ENCODE measurements around the gene PAM16. TPM values are rescaled to one million over a fixed set of nuclear protein-coding genes. Genes with fewer than 3 reads are reported as not detected.

The PAM16 gene
- total and polyA plus RNA-seq, 2 of the 8 experiments (the other 6 are each of a cell fraction or from before 2014, with no cell fraction given), result 78.3 to 198 TPM

DNA sequence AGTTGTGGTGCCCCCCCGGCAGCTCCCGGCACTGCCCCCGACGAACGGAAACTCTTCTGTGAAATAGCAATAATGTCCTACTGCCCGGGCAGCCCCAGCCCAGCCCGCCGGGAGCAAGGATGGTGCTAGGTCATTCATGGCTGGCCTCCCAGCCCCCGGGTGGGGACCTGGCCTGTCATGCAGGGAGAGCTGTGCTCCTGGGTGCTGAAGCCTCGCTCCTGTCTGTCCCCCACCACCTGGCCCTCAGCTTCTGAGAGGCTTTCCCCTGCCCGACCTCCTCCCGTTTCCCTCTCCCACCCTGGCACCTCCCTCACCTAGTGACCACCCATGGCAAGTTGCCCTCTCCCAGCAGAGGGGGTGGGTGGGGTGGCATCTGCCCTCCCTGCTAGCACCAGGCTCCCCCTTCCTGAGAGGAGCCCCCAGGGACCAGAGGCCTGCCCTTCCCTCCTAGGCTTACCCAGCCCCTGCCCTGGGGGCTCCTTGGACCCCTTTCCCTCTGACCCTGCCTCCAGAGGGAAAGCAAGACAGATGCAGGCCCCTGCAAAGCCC lies 13.5 kb downstream of the PAM16 start:
- Histone ChIP-seq H3K14ac (ENCODE audit: insufficient read length) (no peak overlapping the region), H4K8ac (ENCODE audit: extremely low read depth, insufficient read depth, low read length) (no peak overlapping the region; the same call in 1 of the 2 replicates), H4K20me1 (replicated peaks in 1 of 2; ENCODE audit: control insufficient read depth in 1 of 2, insufficient read depth in 2 of 2, low read length in 2 of 2) (peaks cover 21 to 25% of the 10 kb centered on the region in 2 experiments), H3K23ac (ENCODE audit: insufficient read length) (no peak overlapping the region), H3K79me1 (ENCODE audit: low read depth, low read length) (peaks cover under 1% of the 10 kb centered on the region), H3K36me3 (ENCODE audit: control insufficient read depth in 2 of 4, insufficient read depth in 4 of 4, low read length in 3 of 4) (peaks cover 0 to 15% (median 9%) of the 10 kb centered on the region in 4 experiments; a peak in 4 of 8 replicates), H3K9ac (replicated peaks in 1 of 4; ENCODE audit: extremely low read depth in 1 of 4, low read depth in 3 of 4, low read length in 3 of 4) (no peak overlapping the region), H3K79me2 (ENCODE audit: control insufficient read depth in 1 of 2, insufficient read depth in 2 of 2, low read length in 2 of 2) (no peaks in the 10 kb centered on the region; a peak in 1 of 4 replicates), H2BK20ac (ENCODE audit: low read length) (no peak overlapping the region), H2BK120ac (replicated peaks; ENCODE audit: low read depth, low read length) (no peak overlapping the region), H3K27me3 (replicated peaks in 1 of 4; ENCODE audit: control insufficient read depth in 3 of 4, extremely low read depth in 1 of 4, insufficient read depth in 3 of 4, low read length in 3 of 4) (no peaks in the 10 kb centered on the region), H3K4ac (replicated peaks; ENCODE audit: insufficient read length, low read depth, low read length) (no peak overlapping the region), H3K27ac (ENCODE audit: low read depth, low read length) (no peak overlapping the region), H3K9me3 (ENCODE audit: insufficient read depth in 2 of 2, low read depth in 1 of 2, low read length in 1 of 2) (no peaks in the 10 kb centered on the region), H3K4me1 (replicated peaks in 1 of 4; ENCODE audit: control insufficient read depth in 3 of 4, insufficient read depth in 4 of 4, low read length in 3 of 4) (no peaks in the 10 kb centered on the region; a peak in 3 of 7 replicates), H2BK5ac (ENCODE audit: low read depth, low read length) (no peak overlapping the region), H3K18ac (ENCODE audit: extremely low read depth, low read length) (no peak overlapping the region), H4K91ac (replicated peaks; ENCODE audit: insufficient read length, low read length) (no peak overlapping the region), H3K4me3 (ENCODE audit: extremely low read depth in 1 of 4, insufficient read depth in 2 of 4, low read depth in 3 of 4, low read length in 4 of 4) (no peak overlapping the region), H2BK12ac (ENCODE audit: low read depth, low read length) (no peak overlapping the region), H3K23me2 (ENCODE audit: low read depth, low read length) (no peaks in the 10 kb centered on the region), H2AFZ (ENCODE audit: low read length) (no peak overlapping the region), H4K5ac (ENCODE audit: insufficient read length, low read depth, low read length) (no peak overlapping the region), H2AK5ac (ENCODE audit: low read depth, low read length) (no peak overlapping the region), H3K4me2 (ENCODE audit: insufficient read depth in 1 of 2, low read depth in 2 of 2, low read length in 2 of 2) (no peak overlapping the region), H2BK15ac (ENCODE audit: low read length) (no peak overlapping the region), H3K56ac (replicated peaks; ENCODE audit: insufficient read length, low read depth, low read length) (no peak overlapping the region)
- ChIA-PET CTCF (ENCODE audit: partially characterized antibody) (interaction anchor here (1.6 to 17.1 kb wide), 10 partner anchors 10 to 84 kb away, joined by 4 to 211 read pairs (median 8); no protein-coding TSS in a partner anchor), POLR2A (ENCODE audit: partially characterized antibody) (interaction anchor here (0.6 to 16.2 kb wide), 13 partner anchors 8 to 115 kb away, joined by 3 to 154 read pairs (median 4); partner anchors contain the start of genes PAM16 and TFAP4)
- WGBS, 2 experiments (ENCODE audit: extremely low coverage in 1 of 2, insufficient coverage in 1 of 2, insufficient read length in 1 of 2, insufficient replicate concordance in 2 of 2, low coverage in 1 of 2, low lambda C conversion rate in 2 of 2, missing lambda C conversion rate in 1 of 2), result 87% methylated on average over 12 of the region's 12 CpGs; no CpG with 5 or more reads in 1 of the 2 experiments
- no peak for FAIRE-seq
- no peak for DNase-seq (ENCODE audit: low read depth in 1 of 2, low spot score in 2 of 2)
- TF ChIP-seq RFX5 (IDR thresholded peaks at IDR 0.05; ENCODE audit: borderline replicate concordance, low read depth, low read length), result no peak
- TF ChIP-seq POLR2A (IDR thresholded peaks at IDR 0.05; ENCODE audit: control extremely low read depth in 1 of 2, low read depth in 2 of 2, low read length in 2 of 2), result peak in 1 of 2 experiments; percentile 36; a peak in 1 of 3 replicates
